ENCODE data around the gene CCDC47. TPM values are rescaled to one million over a fixed set of nuclear protein-coding genes. Genes with fewer than 3 reads are reported as not detected.

Gene CCDC47
- total and polyA plus RNA-seq, 2 of the 13 experiments (the other 11 are each of a cell fraction or from before 2014, with no cell fraction given): 59.3 to 99.5 TPM

GRCh38 chr17:63774141-63774968 lies 958 bp upstream of the CCDC47 start, which contains the start of gene DDX42 (continued):
- TF ChIP-seq BCL3 (CRISPR knock-in tag; IDR thresholded peaks at IDR 0.05): peak; percentile 7; the same call in 1 of the 2 replicates
- peak; percentile 38 for TF ChIP-seq ARID4A (CRISPR knock-in tag; IDR thresholded peaks at IDR 0.05; ENCODE audit: borderline replicate concordance)
- TF ChIP-seq ZBTB38 (CRISPR knock-in tag; IDR thresholded peaks at IDR 0.05): no peak
- peak; percentile 50; the same call in 1 of the 2 replicates for TF ChIP-seq ZNF274 (CRISPR knock-in tag; IDR thresholded peaks at IDR 0.05)
- TF ChIP-seq ZHX1 (CRISPR knock-in tag; IDR thresholded peaks at IDR 0.05; ENCODE audit: low read depth): no peak
- TF ChIP-seq ZNF142 (CRISPR knock-in tag; IDR thresholded peaks at IDR 0.05): no peak
- TF ChIP-seq TCF7 (IDR thresholded peaks at IDR 0.05; ENCODE audit: low read depth): no peak
- TF ChIP-seq MAFG (CRISPR knock-in tag; IDR thresholded peaks at IDR 0.05): 0 out of 2 replicates have a peak, but pooled peaks have one; percentile 19
- TF ChIP-seq THAP9 (CRISPR knock-in tag; IDR thresholded peaks at IDR 0.05; ENCODE audit: borderline replicate concordance): no peak
